Mononuclear cell (primary cell): Measurements from ENCODE around the gene TMEM14A. TPM values are rescaled to one million over a fixed set of nuclear protein-coding genes. Genes with fewer than 3 reads are reported as not detected.
A peak's percentile ranks its signal among the peaks of the same experiment; 100 is the strongest.
"Not testable (repeated sequence)": the region's sequence is repeated elsewhere in the genome, so short reads cannot be mapped to it uniquely, and the experiment has no call there.

ENCODE experiments used
- H3K27me3 ChIP-seq: 2 replicates; pipeline ENCODE4 v1.6.0; 2011; ENCODE audit warnings: low read length, control low read depth; ENCODE audit not compliant: insufficient read depth
- H3K4me1 ChIP-seq: 2 replicates; pipeline ENCODE4 v1.5.1; 2011; ENCODE audit warnings: mild to moderate bottlenecking, low read length, control low read depth; ENCODE audit not compliant: insufficient read depth
- H3K4me3 ChIP-seq: 2 replicates; pipeline ENCODE4 v1.5.1; 2011; ENCODE audit warnings: mild to moderate bottlenecking, low read length, moderate library complexity
- H3K9me3 ChIP-seq: 2 replicates; pipeline ENCODE4 v1.5.1; 2011; ENCODE audit warnings: low read depth, mild to moderate bottlenecking, control low read depth, low read length
- total RNA-seq: library from RNA; depleted of rRNA; stranded (reverse); fragments of >200 nt; gene quantifications from one replicate; pipeline ENCODE4 v1.2.3, GENCODE V29; 2012

TMEM14A gene
- total RNA-seq, 1 donor: 2.9 TPM

DNA sequence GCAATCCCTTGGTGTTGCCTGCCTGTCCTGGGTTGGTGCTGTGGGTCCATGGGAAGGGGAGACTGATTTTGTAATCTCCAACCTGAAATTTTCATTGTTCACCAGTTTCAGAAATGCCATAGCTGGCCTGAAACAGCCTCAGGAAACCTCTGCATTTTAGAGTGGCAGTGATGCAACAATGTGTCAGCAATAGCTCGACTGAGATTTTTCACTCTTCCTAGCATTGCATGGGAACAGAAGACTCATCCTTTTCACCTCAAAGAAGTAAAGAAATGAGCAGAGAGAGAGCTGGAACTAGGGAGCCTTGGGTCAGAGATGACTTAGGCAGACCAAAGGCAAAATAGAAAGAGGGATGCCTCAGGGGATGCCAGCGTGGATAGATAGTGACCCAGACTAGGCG lies 23.7 kb upstream of the TMEM14A start:
- no peaks in the 10 kb centered on the region for H3K4me1 ChIP-seq
- H3K27me3 ChIP-seq: peaks cover 3% of the 10 kb centered on the region
- H3K4me3 ChIP-seq: no peak overlapping the region
- no peaks in the 10 kb centered on the region for H3K9me3 ChIP-seq

DNA sequence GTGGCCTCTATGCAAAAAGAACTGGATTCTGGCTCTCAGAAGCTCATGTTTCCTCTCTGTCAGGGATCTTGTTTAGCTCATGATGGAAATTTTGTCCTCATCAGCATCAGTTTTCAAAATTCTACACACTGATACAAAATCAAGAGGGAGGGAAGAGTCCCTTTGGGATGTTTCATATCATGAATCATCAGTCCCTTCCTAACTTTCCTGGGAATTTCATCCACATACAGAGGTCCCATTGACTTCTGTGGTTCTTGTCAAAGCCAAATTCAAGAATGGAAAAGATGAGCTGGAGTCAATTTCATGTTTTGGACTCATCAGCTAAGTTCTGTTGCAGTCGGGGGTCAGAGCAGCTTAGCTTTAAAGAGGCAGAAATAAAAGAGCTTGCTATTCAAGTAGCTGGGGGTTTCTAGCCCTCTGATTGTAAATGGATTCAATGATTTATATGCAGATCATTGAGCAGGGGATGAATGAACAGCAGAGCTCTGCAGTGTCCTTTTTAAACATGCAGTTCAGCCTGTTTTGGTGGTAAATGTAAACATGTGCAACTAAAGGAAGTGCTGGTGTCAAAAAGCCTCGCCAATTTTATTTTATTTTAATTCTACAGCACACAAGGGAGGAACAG lies 21.3 kb upstream of the TMEM14A start:
- Histone ChIP-seq H3K27me3 (peaks cover 11% of the 10 kb centered on the region), H3K9me3 (no peaks in the 10 kb centered on the region), H3K4me3 (no peak overlapping the region), H3K4me1 (no peaks in the 10 kb centered on the region)

DNA sequence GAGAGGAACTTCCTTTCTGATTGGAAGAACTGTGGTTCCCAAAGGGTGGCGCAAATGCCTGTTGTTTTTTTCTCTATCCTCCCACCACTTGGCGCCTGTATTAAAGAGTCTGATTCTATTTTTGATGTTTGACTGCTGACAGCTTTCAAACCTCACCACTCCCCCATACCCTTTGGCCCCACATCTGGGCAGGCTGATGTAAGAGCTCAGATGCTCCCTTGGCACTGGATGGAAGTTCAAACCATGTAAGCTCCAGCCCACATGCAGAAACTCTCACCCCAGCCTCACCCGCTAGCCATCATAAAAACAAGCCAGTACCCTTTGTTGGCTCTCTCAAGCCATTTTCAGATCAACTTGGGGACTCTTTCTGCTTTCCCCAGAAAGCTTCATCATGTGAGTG lies 20.0 kb upstream of the TMEM14A start:
- Histone ChIP-seq H3K27me3 (peaks cover 11% of the 10 kb centered on the region), H3K4me3 (no peak overlapping the region), H3K4me1 (no peaks in the 10 kb centered on the region), H3K9me3 (no peaks in the 10 kb centered on the region)

DNA sequence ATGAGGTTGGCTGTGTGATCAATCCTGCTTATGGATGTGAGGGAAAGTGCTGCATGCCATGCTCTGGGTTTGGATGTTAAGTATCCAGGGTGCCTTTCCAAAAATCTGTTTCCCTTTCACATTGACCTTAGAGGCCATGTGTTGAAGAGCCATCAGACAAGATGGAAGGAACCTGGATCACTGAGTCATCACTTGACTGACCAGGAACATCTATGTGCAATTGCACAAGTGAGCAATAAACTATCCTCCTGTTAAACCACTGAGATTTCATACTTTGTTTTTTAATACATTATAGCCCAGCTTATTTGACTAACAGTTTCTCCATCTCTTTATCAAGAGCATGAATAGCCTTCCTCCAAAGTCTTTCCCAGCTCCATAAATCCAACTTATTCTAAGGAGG lies 17.8 kb upstream of the TMEM14A start:
- no peaks in the 10 kb centered on the region for H3K9me3 ChIP-seq
- no peaks in the 10 kb centered on the region for H3K4me1 ChIP-seq
- H3K4me3 ChIP-seq: no peak overlapping the region
- peaks cover 11% of the 10 kb centered on the region for H3K27me3 ChIP-seq

DNA sequence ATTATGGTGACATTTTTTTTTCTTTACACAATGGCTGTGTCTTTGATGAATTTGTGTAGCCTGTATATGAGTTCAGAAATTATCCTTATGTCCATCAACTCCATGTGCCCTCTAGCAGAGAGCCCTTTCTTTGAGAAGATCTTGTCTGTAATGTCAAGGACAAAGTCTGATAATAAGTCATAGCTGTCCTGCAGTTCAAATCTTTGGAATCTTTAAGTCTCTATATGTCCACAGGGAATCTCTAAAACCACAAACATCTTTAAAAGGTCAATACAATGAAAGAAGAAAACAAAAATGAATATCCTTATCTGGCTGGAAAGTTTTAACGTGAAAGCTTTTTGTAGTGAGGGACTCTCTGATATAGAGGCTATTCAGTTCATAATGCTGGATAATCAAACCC lies 16.9 kb upstream of the TMEM14A start:
- peaks cover 11% of the 10 kb centered on the region for H3K27me3 ChIP-seq
- no peak overlapping the region for H3K4me3 ChIP-seq
- no peaks in the 10 kb centered on the region for H3K9me3 ChIP-seq
- H3K4me1 ChIP-seq: no peaks in the 10 kb centered on the region

DNA sequence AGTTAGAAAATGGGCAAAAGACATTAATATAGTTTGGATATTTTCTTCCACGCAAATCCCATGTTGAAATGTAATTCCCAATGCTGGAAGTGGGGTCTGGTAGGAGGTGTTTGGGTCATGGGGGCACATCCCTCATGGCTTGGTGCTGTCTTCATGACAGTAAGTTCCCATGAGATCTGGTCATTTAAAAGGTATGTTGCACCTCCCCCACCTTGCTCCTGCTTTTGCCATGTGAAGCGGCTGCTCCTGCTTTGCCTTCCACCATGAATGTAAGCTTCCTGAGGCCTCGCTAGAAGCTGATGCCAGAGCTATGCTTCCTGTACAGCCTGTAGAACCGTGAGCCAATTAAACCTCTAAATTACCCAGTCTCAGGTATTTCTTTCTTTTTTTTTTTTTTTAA lies 16.3 kb upstream of the TMEM14A start:
- H3K4me3 ChIP-seq: no peak overlapping the region
- peaks cover 11% of the 10 kb centered on the region for H3K27me3 ChIP-seq
- no peaks in the 10 kb centered on the region for H3K4me1 ChIP-seq
- no peaks in the 10 kb centered on the region for H3K9me3 ChIP-seq

DNA sequence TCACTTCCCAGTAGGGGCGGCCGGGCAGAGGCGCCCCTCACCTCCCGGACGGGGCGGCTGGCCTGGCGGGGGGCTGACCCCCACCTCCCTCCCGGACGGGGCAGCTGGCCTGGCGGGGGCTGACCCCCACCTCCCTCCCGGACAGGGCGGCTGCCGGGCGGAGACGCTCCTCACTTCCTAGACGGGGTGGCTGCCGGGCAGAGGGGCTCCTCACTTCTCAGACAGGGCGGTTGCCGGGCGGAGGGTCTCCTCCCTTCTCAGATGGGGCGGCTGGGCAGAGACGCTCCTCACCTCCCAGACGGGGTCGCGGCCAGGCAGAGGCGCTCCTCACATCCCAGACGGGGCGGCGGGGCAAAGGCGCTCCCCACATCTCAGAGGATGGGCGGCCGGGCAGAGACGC lies 15.0 kb upstream of the TMEM14A start:
- not testable (repeated sequence) for H3K9me3 ChIP-seq, H3K27me3 ChIP-seq, H3K4me3 ChIP-seq, H3K4me1 ChIP-seq

DNA sequence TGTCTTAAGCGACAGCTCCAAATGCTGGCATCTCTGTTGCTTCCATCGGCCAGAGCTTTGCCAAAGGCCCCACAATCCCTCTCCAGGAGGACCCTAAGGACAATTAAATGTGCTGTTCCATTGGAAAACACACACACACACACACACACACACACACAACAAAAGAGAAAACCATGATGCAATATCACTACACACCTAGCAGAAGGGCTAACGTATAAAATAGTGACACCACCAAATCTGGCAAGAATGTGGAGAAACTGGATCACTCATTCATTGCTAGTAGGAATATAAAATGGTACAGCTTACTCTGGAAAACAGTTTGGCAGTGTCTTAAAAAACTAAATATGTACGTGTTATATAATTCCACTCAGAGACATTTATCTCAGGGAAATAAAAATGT lies 13.0 kb upstream of the TMEM14A start:
- no peaks in the 10 kb centered on the region for H3K4me1 ChIP-seq
- no peaks in the 10 kb centered on the region for H3K9me3 ChIP-seq
- no peak overlapping the region for H3K4me3 ChIP-seq
- H3K27me3 ChIP-seq: peaks cover 7% of the 10 kb centered on the region

DNA sequence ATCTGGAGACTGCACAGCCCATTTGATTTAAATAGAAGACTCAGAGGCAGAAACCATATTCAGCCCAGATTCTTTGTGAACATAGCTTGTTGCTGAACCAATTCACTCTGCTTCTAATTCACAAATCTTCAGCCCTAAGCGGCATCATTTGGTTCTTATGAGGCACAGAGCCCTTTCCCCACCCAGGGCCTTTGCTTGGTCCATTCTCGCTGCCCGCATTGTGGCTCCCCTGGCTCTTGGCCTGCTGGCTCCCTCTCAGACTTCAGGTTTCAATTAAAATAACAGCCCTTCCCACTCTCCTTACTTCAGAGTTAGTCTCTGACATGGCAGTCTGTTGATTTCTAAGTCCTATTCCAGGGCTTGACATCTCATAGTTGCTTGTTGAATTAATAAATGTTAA lies 9.4 kb upstream of the TMEM14A start:
- Histone ChIP-seq H3K27me3 (peaks cover 12% of the 10 kb centered on the region), H3K9me3 (no peaks in the 10 kb centered on the region), H3K4me1 (peaks cover 20% of the 10 kb centered on the region)

DNA sequence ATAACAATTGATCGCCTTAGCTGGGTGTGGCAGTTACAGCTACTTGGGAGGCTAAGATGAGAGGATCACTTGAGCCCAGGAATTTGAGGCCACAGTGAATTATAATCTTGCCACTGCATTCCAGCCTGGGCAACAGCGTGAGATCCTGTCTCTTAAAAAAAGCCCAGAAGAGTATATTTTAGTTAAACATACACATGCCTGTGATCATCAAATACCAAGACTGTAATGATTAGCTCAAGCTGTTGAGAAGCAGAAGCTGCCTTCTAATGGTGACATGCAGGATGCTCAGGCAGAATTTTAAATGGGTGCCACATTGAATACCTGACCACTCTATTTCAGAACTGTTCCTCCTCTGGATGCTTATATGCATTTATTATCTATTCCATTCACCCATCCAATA lies 8.9 kb upstream of the TMEM14A start:
- H3K27me3 ChIP-seq: peaks cover 12% of the 10 kb centered on the region

More for the DNA sequence above, 9.4 kb upstream of the TMEM14A start:
- no peak overlapping the region for H3K4me3 ChIP-seq

DNA sequence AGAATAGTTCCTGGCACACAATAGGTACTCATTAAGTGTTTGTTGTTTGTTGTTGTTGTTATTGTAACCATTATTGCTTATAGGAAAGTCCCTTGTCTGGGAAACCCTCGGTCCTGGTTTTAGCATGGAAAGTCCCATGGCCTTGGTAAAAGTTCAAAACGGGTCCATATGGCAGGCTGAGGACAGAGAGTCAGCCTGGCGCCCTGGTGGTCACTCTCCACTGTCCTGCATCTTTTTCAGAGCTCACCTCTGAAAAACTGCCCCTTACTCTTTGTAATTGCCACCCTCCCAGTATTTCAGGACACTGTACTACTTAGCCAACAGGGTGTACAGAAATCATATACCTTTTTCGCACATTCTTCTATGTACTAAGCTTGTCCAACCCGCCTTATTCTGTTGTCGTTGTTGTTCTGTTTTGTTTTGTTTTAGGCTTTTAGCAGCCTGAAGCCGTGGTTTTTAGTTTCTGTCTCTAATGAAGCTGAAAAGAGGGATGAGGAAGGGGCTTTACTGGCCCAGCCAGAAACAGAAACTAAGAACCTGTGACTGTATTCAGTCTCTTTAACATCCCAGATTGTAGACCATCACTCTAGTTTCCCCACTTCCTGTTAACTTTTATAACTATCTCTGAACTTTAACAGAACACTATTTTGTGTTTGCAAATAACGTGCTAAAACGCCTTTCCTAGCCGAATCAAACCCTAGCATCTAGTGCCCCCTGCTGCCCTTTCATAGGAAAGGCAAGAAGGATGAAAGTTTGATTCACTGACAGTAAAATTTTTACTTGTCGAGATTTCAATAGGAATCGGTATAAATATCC lies 7.6 kb upstream of the TMEM14A start:
- Histone ChIP-seq H3K27me3 (peaks cover 12% of the 10 kb centered on the region), H3K4me3 (peak overlapping the region; percentile 33), H3K9me3 (no peaks in the 10 kb centered on the region), H3K4me1 (peaks cover 20% of the 10 kb centered on the region)

More for the DNA sequence above, 8.9 kb upstream of the TMEM14A start:
- Histone ChIP-seq H3K4me3 (no peak overlapping the region), H3K4me1 (peaks cover 20% of the 10 kb centered on the region), H3K9me3 (no peaks in the 10 kb centered on the region)

DNA sequence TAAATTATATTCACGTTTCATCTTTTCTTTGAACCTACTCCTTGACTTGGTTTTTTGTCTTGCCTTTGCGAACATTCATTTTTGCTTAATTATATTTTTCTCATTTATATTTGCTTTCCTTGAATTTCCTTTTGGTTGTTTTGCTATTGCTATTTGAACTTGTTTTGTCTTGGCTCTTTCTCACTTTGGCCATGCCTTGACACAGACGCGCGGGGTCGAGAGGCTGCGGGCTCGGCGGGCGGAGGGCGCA lies 7.1 kb upstream of the TMEM14A start:
- Histone ChIP-seq H3K4me1 (peaks cover 20% of the 10 kb centered on the region), H3K4me3 (peak overlapping the region; percentile 33), H3K9me3 (no peaks in the 10 kb centered on the region), H3K27me3 (peaks cover 12% of the 10 kb centered on the region)

DNA sequence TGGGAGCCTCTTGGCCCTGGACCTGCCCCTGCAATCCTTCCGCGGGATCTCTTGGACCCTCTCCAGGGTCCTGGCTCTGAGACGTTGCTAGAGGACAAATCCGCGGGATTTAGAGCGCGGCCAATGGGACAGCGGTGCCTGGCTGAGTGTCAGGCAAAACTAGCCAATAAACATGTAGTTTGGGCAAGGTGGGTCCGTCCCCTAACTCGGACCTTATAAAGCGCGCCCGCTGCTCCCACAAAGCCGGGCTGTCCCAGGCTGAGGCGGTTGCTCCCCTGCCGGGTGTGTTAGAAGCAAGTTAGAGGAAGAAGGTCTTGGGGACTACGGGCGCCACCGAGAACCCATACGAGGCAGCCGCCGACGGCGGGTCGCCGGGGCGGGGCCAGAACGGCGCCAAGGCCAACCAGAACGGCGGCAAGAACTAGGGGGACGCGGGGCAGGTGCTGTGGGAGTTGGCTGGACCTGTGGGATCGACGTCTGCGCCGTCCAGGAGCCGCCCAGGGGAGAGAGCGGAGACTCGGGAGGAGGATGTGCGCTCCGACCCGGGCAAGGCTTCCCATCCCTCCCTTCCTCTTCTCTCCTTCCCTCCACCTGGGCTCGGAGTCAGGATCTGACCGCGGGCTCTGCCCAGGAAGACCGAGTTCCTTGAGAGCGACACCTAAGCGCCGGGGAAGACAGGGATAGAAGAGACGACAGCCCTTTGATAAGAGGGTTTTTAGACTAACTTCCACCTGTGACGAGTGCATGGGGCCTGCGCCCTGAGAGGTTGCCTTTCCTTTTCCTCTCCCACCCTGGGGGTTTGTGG lies 6.5 kb upstream of the TMEM14A start:
- Histone ChIP-seq H3K4me1 (peaks cover 20% of the 10 kb centered on the region), H3K27me3 (peaks cover 12% of the 10 kb centered on the region), H3K4me3 (peak overlapping the region; percentile 33), H3K9me3 (no peaks in the 10 kb centered on the region)

DNA sequence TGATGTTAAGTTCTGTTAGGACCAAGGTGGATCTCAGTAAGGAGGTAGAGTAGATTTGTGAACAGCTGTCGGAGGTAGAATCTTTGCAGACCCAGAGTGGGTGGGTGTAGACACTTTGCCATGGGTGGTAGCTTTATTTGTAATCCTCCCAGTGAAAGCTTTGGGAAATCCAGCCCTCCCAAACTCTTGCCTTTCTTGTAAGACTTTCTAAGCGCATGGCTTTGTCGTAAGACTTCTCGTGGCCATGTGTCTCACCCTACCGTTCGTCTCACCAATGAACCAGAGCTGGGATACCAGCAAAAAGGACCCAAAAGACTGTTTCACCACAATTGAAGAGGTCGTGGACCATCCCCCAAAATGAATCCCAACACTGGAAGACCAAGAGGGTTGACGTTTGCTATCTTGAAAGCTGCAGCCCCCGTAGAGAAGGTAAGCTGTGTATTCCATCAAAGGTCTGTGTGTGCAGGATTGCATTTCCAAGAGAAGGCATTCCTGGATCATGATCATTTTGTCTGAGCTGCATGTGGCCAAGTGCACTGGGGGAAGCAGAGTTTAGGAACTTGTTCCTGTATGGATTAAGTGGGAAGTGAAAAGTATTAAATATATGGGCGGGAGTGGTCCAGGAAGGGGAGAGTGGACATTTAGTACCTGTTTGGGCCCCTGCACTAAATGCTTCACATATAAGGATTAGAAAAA lies 5.8 kb upstream of the TMEM14A start:
- no peak overlapping the region for H3K4me3 ChIP-seq
- H3K4me1 ChIP-seq: peaks cover 20% of the 10 kb centered on the region
- H3K9me3 ChIP-seq: no peaks in the 10 kb centered on the region
- peaks cover 12% of the 10 kb centered on the region for H3K27me3 ChIP-seq

DNA sequence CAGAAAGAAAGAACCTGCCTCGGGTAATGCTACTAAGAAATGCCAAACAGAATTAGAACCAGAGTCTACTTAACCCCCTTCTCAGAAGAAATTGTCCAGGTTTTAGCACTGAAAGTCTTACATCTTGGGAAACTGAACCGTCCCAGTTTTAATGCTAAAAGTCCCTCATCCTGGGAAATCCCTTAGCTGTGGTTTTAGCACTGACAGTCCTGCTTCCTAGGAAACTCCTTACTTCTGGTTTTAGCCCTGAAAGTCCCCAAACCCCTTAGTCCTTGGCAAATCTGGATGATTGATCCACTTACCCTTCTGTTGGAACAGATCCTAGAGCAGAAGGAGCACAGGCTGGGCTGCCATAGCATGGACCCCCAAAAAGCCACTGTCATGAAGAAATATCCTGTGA lies 4.8 kb upstream of the TMEM14A start:
- H3K27me3 ChIP-seq: peaks cover 12% of the 10 kb centered on the region
- no peaks in the 10 kb centered on the region for H3K9me3 ChIP-seq
- peaks cover 30% of the 10 kb centered on the region for H3K4me1 ChIP-seq
- H3K4me3 ChIP-seq: no peak overlapping the region
